NCI-H1105 (cell line): ENCODE measurements around the gene ARHGEF18.
"Not testable (repeated sequence)": the region's sequence is repeated elsewhere in the genome, so short reads cannot be mapped to it uniquely, and the experiment has no call there.

Experiments used
- DNase-seq: peaks from one replicate; lab custom pipeline; 2025; lab: John Stamatoyannopoulos, UW

Gene ARHGEF18

GRCh38 chr19:7346997-7347396 is 1.7 kb upstream of the ARHGEF18 start:
- not testable (repeated sequence) for DNase-seq

GRCh38 chr19:7349231-7349591 is 474 bp downstream of the ARHGEF18 start:
- DNase-seq = no peak

- no peak for DNase-seq
Measured at GRCh38 chr19:7349961-7350711, 1.4 kb downstream of the ARHGEF18 start.

- DNase-seq = no peak
Measured at GRCh38 chr19:7351861-7352260, 3.1 kb downstream of the ARHGEF18 start.

GRCh38 chr19:7355151-7355820 is 6.5 kb downstream of the ARHGEF18 start:
- no peak for DNase-seq

GRCh38 chr19:7355871-7356270 is 7.1 kb downstream of the ARHGEF18 start:
- no peak for DNase-seq

- no peak for DNase-seq
Measured at GRCh38 chr19:7356899-7357627, 8.3 kb downstream of the ARHGEF18 start.

GRCh38 chr19:7358102-7358597 is 9.4 kb downstream of the ARHGEF18 start:
- no peak for DNase-seq

- no peak for DNase-seq
Measured at GRCh38 chr19:7360393-7360984, 11.8 kb downstream of the ARHGEF18 start.

- DNase-seq = no peak
Measured at GRCh38 chr19:7363225-7363624, 14.5 kb downstream of the ARHGEF18 start.

- no peak for DNase-seq
Measured at GRCh38 chr19:7366701-7367420, 18.1 kb downstream of the ARHGEF18 start.

GRCh38 chr19:7368456-7368855 is 19.7 kb downstream of the ARHGEF18 start:
- no peak for DNase-seq

- DNase-seq = not testable (repeated sequence)
Measured at GRCh38 chr19:7368866-7369265, 20.1 kb downstream of the ARHGEF18 start.

GRCh38 chr19:7370546-7370945 is 21.8 kb downstream of the ARHGEF18 start:
- no peak for DNase-seq

GRCh38 chr19:7371001-7371400 is 22.3 kb downstream of the ARHGEF18 start:
- no peak for DNase-seq

GRCh38 chr19:7372810-7373209 is 24.1 kb downstream of the ARHGEF18 start:
- DNase-seq = no peak

- no peak for DNase-seq
Measured at GRCh38 chr19:7373862-7374261, 25.1 kb downstream of the ARHGEF18 start.

GRCh38 chr19:7376151-7376852 is 27.6 kb downstream of the ARHGEF18 start:
- DNase-seq = no peak

- no peak for DNase-seq
Measured at GRCh38 chr19:7377196-7377595, 28.5 kb downstream of the ARHGEF18 start.

- no peak for DNase-seq
Measured at GRCh38 chr19:7381073-7381390, 32.3 kb downstream of the ARHGEF18 start.

- no peak for DNase-seq
Measured at GRCh38 chr19:7382694-7383093, 34.0 kb downstream of the ARHGEF18 start.
